HG03558 (cell line): ENCODE measurements around the gene MICU2.

Experiments
- ATAC-seq: cut with Tn5 transposase; IDR thresholded peaks from one replicate; pipeline ENCODE4 v1.9.1; 2021; ENCODE audit warnings: moderate number of reproducible peaks; ENCODE audit not compliant: unreplicated experiment; ENCODE audit errors: extremely low read depth

The MICU2 gene

GRCh38 chr13:21603531-21604448 is at the start of gene MICU2:
Gene MICU2, minus strand, starts transcription at chr13:21604170. Its CDS starts 22 bp downstream, at chr13:21604148.
- ATAC-seq: peak; percentile 90

- ATAC-seq: no peak
Measured at GRCh38 chr13:21641629-21642028, 37.7 kb upstream of the MICU2 start.

- no peak for ATAC-seq
Measured at GRCh38 chr13:21639561-21639960, 35.6 kb upstream of the MICU2 start.

- no peak for ATAC-seq
Measured at GRCh38 chr13:21638319-21639282, 34.6 kb upstream of the MICU2 start.

- ATAC-seq: no peak
Measured at GRCh38 chr13:21637296-21637695, 33.3 kb upstream of the MICU2 start.

GRCh38 chr13:21636656-21637055 is 32.7 kb upstream of the MICU2 start:
- ATAC-seq: no peak

GRCh38 chr13:21632196-21632595 is 28.2 kb upstream of the MICU2 start:
- no peak for ATAC-seq

- ATAC-seq: no peak
Measured at GRCh38 chr13:21625366-21625765, 21.4 kb upstream of the MICU2 start.

- no peak for ATAC-seq
Measured at GRCh38 chr13:21620861-21621260, 16.9 kb upstream of the MICU2 start.

- no peak for ATAC-seq
Measured at GRCh38 chr13:21619633-21620220, 15.8 kb upstream of the MICU2 start.

- no peak for ATAC-seq
Measured at GRCh38 chr13:21616880-21617279, 12.9 kb upstream of the MICU2 start.

- no peak for ATAC-seq
Measured at GRCh38 chr13:21616205-21616866, 12.4 kb upstream of the MICU2 start.

- ATAC-seq: no peak
Measured at GRCh38 chr13:21615427-21615826, 11.5 kb upstream of the MICU2 start.

GRCh38 chr13:21613791-21614190 is 9.8 kb upstream of the MICU2 start:
- no peak for ATAC-seq

GRCh38 chr13:21611385-21611784 is 7.4 kb upstream of the MICU2 start:
- ATAC-seq: no peak

GRCh38 chr13:21610687-21611086 is 6.7 kb upstream of the MICU2 start:
- no peak for ATAC-seq

GRCh38 chr13:21608961-21609360 is 5.0 kb upstream of the MICU2 start:
- no peak for ATAC-seq

GRCh38 chr13:21606796-21607195 is 2.8 kb upstream of the MICU2 start:
- no peak for ATAC-seq

- ATAC-seq: no peak
Measured at GRCh38 chr13:21606251-21606650, 2.3 kb upstream of the MICU2 start.

- ATAC-seq: no peak
Measured at GRCh38 chr13:21596722-21597121, 7.2 kb downstream of the MICU2 start.
